Stimulated activated CD4-positive, alpha-beta T cell treated with anti-CD3 and anti-CD28 coated beads, TNF-alpha, amount 100 ng/mL, for 48 hours (primary cell): ENCODE results near the gene THADA.
"Not testable (repeated sequence)": the region's sequence is repeated elsewhere in the genome, so short reads cannot be mapped to it uniquely, and the experiment has no call there.

Source experiments
- DNase-seq, 3 donors: peaks; one replicate each; pipeline ENCODE4 v3.0.0-alpha.2; 2020; ENCODE audit warnings: low read depth in 3 of 3

The THADA gene

DNA sequence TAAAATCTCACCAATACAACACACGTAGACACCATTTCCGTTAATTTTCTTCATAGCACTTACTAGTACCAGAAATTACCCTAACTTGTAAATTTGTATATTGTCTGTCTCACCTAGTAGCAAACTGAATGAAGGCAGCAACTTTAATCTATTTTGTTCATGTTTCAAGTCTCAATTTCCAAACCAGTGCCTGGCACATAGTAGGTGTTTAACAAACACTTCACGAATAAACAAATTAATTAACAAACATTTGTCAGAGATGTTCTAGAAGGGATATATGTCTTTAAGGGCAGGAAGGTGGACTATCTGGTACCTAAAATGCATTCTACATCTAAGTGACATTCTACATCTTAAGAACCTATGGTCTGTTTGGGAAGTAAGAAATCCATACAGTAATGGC lies 963 bp downstream of the THADA start:
- no peak for DNase-seq

DNA sequence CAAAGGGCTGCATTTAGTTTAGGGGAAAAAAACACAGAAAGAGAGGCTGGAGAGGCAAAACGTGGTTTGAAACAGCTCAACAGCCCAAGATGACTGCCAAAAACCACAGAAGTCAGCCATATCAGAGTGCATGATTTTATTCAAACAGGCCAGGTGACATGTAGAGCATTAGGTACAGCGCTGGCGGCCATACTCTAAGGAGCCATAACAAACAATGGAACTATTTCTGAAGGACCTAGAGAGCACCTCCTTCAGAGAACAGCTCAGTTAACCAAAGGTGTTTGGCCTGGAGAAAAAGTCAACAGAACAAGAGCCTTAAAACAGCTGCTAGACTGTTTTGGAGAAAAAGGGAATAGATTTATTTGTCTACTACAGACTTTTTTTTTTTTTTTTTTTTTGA lies 2.6 kb downstream of the THADA start:
- no peak for DNase-seq

DNA sequence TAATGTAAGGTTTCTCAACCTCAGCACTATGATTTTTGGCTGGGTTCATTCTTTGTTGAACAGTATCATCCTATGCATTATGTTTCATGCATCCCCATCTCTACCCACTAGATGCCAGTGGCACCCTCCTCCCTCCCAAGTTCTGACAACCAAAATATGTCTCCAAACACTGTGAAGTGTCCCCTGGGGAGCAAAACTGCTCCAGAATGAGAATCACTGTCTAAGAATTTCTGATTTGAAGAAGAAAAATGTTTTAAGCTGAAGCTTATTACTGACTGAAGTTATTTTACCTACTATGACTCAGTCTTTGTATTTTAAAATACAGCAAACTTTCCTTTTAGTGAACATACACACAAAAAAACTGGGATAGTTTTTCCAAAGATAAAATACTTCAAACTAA lies 3.4 kb downstream of the THADA start:
- no peak for DNase-seq

- no peak for DNase-seq
Measured at GRCh38 chr2:43585708-43586107, 10.1 kb downstream of the THADA start.

GRCh38 chr2:43579275-43579981 lies 16.4 kb downstream of the THADA start:
- DNase-seq: no peak

DNA sequence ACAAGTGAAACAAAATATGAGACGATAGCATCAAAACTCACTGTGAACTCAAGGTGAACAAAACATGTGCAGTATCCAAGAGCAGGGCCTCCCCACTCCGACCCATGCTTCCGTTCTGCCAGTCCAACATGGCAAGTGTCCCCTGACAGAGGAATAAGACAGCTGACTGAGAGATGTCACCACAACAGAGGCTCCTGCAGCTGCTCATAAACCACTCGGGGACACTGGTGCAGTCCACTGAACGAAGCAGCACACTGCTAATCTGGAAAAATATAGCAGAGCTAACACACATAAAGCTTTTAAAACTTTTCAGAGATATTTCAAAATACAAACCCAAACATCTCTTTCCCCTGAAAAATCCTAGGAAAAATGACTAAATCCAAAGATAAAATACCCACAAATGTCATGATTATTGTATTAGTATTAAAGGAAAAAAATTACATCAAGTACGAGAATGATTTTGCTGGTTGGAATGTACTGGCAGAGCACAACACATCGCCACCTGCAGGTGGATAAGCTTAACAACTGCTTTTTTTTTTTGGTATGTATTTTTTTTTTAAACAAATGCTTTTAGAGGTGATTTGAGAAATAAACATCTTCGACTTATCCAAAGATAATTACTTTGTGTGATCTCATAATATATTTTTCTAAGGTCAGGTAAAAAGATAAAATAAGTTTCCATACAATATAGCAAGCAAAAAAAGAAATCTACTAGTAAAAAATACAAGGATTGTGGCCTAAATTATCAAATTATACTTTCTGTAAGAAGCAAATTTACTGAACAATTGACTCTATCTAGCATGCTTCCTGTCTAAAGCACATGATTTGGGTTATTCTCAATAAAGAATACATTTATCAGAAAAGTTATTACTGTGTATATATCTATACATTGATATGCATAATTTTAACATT lies 18.6 kb downstream of the THADA start:
- no peak for DNase-seq

DNA sequence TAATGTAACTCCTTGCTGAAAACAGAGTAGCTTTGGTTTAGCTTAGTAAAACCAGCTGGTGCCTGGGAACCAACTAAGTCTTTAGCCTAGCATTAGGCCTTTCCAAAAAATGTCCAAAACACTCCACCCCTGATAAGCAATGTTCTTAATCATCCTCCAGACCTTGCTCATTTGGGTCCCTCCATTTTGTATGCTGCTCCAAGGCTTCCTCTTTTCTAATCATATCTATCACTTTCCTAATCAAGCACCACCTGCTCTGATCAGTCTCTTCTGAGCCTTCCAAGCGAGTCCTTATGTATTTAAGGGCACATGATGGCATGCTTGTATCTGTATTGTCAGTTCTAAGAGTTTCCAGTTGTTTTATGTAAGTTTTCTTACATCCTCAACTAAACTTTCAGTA lies 23.6 kb downstream of the THADA start:
- DNase-seq: no peak

- DNase-seq: no peak
Measured at GRCh38 chr2:43569921-43570320, 25.9 kb downstream of the THADA start.

GRCh38 chr2:43568228-43568627 lies 27.6 kb downstream of the THADA start:
- no peak for DNase-seq

DNA sequence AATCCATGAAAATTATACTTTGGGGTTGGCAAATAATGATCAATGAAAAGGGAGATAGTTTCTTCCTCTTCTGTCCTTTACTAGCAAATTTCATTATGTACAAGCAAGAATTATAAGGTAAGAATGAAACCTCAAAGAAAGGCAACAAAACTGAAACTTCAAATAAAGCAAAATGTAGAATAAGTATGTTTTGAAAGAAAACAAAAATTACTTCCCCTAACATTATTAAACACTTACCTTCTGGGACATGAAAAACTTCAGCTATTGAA lies 29.4 kb downstream of the THADA start:
- no peak for DNase-seq

DNA sequence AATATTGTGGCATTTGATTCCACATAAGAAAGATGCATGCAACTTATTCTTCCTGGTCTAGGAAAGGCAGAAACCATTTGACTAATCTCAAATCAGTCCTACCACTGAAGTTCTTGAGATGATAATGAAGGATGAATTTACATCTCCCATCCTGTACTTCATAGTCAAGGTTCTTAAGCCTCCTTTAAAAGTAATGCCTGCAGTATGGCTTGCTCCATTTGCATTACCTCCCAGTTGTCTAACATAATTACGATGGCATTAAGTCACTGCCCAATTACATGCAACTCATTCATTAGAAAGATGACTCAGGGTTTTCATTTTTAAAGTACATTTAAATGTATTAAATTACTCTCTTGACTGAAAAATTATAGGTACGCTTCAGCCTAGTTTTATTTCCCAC lies 32.2 kb downstream of the THADA start:
- DNase-seq: no peak

DNA sequence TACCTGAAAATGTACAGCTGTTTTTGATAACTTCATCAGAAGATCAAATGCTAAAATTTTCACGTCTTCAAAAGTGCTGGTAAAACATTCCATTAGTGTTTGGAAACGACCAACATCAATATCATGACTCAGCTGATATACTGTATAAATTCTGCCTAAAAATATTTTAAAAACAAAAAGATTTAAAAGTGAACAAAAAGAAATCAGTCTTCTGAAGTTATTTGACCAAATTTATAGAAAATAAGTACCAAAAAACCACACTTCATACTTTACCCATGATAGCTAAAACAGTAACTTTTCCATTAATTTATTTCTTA lies 35.6 kb downstream of the THADA start:
- no peak for DNase-seq

DNA sequence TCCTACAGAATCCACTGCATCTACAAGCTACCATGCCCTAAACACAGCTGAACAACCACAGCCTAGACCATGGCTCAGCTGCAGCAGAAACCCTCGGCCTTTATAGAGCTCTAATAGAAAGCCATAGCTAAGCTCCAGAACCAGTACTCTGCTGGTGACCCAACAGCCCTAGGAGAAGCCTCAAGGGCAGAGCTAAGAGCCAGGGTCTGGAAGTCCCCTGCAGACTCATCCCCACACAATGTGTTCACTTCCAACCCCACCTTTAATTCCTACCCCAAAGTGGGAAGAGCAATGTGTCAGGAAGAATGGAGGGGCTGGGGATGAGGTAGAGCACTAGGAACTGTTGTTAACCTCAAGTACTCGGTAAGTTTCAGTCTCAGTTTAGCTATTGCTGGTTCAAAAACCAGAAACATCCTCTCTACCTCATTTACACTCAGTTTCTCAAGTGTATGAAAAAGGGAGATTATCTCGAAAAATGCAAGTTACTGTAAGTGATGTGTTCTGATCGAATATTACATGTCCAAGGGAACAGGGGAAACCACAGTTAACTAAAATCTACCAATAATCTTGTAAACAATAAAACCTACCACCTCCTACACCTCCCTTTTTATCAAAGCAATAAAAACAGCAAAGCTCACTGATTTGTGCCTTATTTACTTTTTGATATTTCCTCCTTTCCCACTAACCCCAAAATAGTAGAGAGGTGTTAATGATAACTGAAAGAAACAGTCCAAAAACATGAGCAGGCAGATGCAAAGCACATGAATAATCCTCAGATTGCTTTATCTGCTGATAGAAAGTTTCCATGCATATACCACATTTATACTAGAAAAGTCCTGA lies 36.2 kb downstream of the THADA start:
- DNase-seq: no peak

- no peak for DNase-seq
Measured at GRCh38 chr2:43557196-43557595, 38.6 kb downstream of the THADA start.

GRCh38 chr2:43556256-43556655 lies 39.6 kb downstream of the THADA start:
- no peak for DNase-seq

- no peak for DNase-seq
Measured at GRCh38 chr2:43553341-43553855, 42.4 kb downstream of the THADA start.

- no peak for DNase-seq
Measured at GRCh38 chr2:43551990-43552389, 43.8 kb downstream of the THADA start.

- not testable (repeated sequence) for DNase-seq
Measured at GRCh38 chr2:43548381-43548780, 47.5 kb downstream of the THADA start.

DNA sequence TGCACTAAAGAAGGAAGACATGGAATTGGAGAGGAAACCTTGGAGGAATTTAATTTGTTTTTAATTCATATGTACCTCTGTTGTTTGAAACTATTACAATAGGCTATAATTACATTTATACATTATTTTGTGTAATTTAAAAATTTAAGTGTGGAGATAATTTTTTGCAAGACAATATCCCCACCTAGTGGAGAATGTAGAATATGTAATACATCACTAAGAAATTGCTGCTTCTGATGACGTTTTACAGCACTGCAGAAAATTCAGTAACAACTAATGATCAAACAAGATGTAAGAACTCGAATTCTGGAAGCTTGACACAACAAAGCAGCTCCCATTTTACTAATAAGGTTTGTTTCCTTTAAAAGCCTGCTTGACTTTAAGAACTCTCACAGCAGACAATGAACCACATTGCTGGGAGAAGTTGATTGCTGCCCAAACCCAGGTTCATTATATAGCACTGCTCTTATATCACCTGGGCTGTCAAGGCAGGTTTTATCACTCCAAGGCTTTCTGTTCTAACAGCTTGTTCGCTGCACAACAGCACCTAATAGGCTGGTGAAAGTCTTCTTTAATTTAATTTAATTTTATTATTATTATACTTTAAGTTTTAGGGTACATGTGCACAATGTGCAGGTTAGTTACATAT lies 53.4 kb downstream of the THADA start:
- no peak for DNase-seq

DNA sequence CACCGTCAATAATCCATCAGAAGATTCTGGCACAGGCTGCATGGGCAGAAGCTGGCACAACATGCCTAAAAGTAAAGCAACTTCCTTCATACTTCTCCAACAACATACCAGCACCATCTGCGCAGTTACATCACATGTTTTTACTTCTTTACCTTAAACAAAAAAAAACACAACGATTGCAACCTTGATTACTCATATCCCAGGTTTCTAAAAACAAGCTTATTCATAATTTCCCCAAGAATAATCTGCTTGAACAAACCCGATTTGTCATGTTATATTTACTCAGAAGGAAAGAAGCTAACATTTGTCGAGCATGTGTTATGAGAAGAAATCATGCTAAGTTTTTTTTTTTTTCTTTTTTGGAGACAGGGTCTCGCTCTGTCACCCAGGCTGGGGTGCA lies 54.7 kb downstream of the THADA start:
- DNase-seq: no peak

GRCh38 chr2:43540021-43540779 lies 55.6 kb downstream of the THADA start:
- DNase-seq: no peak
